OCI-LY1 (cell line): Measurements from ENCODE around the gene RPL37A.

Source experiments
- EZH2 ChIP-seq: fragments of 200-600 bp; sonication (generic), shearing (Covaris generic); IDR thresholded peaks from 2 replicates; pipeline ENCODE4 v1.8.0; 2017; ENCODE audit warnings: borderline replicate concordance, mixed run types, mild to moderate bottlenecking, antibody characterized with exemption, low read length, moderate library complexity, mixed read lengths
- TF ChIP-seq, protein P1 (sequence below): fragments of 200-600 bp; sonication (generic), shearing (Covaris generic); IDR thresholded peaks from 2 replicates; pipeline ENCODE4 v1.5.1; 2017; ENCODE audit warnings: mild to moderate bottlenecking, antibody characterized with exemption, low read length, moderate library complexity, mixed read lengths

DNA sequence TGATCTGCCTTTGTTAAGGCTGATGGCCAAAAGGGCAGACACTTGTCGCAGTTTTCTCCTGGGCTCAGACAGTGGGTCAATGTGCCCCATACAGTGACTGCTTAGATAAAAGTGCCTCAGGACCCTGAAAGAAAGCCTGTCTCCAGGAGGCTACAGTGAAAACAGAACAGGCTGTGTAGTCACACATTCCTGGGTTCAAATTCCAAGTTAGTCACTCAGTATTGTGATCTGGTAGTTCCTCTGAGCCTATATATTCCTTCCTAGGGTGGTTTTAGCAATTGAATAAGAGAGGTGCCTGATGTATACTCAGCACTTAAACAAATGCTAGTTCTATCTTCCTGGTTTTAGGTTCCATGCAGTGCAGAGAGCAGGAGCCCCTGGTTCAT, 54.4 kb downstream of the RPL37A start:
- TF ChIP-seq, protein P1, sequence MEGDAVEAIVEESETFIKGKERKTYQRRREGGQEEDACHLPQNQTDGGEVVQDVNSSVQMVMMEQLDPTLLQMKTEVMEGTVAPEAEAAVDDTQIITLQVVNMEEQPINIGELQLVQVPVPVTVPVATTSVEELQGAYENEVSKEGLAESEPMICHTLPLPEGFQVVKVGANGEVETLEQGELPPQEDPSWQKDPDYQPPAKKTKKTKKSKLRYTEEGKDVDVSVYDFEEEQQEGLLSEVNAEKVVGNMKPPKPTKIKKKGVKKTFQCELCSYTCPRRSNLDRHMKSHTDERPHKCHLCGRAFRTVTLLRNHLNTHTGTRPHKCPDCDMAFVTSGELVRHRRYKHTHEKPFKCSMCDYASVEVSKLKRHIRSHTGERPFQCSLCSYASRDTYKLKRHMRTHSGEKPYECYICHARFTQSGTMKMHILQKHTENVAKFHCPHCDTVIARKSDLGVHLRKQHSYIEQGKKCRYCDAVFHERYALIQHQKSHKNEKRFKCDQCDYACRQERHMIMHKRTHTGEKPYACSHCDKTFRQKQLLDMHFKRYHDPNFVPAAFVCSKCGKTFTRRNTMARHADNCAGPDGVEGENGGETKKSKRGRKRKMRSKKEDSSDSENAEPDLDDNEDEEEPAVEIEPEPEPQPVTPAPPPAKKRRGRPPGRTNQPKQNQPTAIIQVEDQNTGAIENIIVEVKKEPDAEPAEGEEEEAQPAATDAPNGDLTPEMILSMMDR: no peak
- no peak for TF ChIP-seq EZH2
